ENCODE results near the gene ASIC3.
A peak's percentile ranks its signal among the peaks of the same experiment; 100 is the strongest.

The ASIC3 gene

GRCh38 chr7:151088856-151089699, 40.7 kb downstream of the ASIC3 start:
- DNase-seq = peak; percentile 68

DNA sequence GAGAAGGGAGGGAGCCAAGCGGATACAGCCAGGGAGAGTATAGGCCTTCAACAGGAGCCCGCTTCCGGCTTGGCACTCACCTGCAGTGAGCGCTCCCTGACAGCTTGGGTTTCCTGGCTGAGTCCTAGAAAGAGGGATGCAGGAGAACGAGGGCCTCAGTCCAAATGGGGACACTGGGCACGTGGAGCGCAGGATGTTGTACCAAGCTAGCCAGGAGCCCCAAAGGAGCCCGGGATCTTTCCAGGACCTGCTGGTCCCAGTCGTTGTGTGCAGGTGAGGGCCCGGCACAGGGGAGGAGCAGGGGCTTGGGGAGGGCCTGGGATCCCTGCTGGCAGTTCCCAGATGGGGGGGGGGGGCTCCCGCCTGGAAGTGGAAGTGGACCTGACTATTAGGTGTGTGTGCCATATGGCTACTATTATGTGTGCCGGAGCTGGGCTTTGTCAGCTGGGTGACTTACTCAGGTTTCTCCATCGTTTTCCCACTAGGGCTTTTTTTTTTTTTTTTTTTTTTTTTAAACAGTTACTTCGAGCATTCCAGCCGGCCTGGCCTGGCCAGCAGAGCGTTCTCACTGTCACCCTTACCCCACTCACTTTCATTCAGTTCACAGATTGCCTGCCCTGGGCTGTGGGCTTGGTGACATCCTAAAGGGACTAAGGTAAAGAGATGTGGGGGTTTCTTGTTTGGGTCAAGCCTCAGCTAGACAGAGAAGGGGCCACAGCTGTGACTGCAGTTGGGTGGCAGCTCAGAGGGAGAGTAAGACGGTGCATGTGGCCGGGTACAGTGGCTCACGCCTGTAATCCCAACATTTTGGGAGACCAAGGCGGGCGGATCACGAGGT, 41.8 kb downstream of the ASIC3 start:
- DNase-seq = no peak

- no peak for DNase-seq
Measured at GRCh38 chr7:151091003-151091402, 42.7 kb downstream of the ASIC3 start.

DNA sequence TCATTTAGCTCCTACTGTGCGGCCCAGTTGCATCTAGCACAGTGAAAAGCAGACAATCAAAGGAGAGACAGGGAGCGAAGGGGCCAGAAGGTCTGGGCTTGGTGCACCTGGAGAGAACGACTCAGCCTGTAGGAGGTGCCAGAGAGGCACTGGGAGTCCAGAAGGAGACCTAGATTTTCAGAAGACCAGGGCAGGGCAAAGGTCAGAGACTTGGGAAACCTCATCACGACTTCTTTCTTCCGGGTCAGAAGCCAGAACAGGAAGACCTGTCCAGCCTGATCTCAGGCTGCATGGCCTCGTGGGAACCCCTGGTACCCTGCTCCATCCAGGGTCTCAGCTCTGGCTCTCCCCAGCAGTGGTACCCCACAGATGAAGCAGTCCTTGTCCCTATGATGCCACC, 43.1 kb downstream of the ASIC3 start:
- DNase-seq = peak; percentile 80

DNA sequence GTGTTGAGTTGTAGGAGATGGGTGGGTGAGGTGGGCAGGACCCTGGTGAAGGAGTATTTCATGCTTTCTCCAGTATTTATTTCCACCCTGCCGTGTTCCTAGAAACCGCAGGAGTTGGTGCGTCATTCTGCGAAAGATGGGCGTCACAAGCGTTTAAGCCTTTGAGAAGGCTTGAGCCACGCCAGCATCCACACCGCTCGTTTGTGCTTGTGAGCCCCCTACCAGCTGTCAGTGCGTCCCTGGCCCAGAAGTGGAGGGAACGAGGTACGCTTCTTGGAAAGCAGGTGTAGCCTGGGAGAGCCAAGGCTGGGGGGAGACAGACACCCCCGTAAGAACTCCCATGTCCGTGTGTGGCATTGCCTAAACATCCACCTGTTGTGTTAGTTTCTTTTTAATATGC, 43.7 kb downstream of the ASIC3 start:
- no peak for DNase-seq

DNA sequence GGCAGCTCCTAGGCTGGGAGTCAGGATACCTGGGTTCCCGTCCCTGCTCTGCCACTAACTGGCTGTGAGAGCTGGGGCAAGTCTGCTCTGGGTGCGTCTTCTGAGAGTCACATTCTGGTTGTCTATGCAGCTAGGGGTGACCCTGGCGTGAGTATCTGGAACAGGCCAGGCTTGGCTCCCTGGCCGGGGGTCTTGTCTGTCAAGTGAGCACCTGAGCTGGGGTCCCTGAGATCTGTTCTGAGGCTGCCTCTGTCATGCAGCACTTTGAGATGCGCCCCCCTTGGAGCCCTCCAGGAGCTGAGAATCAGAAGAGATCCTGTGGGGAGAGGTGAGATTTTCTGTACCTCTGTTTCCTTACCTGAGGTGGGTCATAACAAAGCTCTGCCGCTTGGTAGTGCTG, 45.4 kb downstream of the ASIC3 start:
- DNase-seq = no peak

DNA sequence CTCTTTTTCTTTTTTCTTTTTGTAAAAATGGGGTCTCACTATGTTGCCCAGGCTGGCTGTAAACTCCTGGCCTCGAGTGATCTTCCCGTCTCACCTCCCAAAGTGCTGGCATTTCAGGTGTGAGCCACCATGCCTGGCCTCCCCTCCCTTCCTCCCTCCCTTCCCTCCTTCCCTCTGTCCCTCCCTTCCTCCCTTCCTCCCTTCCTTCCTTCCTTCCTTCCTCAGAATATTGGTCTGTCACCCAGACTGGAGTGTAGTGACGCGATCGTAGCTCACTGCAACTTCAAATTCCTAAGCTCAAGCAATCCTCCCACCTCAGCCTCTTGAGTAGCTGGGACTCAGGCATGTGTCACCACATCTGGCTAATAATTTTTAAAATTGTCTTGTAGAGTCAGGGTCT, 46.3 kb downstream of the ASIC3 start:
- DNase-seq = no peak

DNA sequence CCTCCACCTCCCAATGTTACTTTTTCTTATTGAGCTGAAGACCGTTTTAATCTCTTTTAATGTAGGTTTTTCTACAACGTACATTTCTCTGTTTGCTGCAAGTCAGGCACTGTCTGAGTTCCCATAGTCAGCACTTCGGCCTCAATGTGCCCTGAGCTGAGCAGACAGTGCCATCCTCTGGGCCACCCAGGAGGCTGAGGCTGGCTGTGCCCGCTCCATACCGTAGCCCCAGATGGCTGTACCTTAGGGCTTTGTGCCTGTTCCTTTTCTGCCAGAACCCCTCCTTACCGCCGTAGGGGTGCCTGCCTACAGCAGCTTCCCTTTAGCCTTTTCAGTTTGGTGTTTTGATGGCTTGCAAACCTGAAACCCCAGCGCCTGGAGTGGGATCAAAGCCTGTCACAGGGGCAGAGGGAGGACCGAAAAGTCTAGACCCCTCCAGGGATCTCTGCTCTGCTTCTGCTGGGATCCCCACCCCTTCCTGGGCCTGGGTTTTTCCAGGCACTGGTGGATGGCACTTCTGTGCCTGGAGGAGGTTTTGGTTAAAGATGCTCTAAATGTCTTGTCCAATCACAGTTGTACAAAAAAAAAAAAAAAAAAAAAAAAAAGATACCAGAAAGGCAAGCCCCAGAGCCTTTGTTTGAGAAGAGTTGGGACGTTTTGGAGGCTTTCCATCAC, 46.9 kb downstream of the ASIC3 start:
- DNase-seq = no peak

- no peak for DNase-seq
Measured at GRCh38 chr7:151095828-151096475, 47.6 kb downstream of the ASIC3 start.

GRCh38 chr7:151099486-151100211, 51.3 kb downstream of the ASIC3 start:
- DNase-seq = no peak

GRCh38 chr7:151100921-151101320, 52.6 kb downstream of the ASIC3 start:
- no peak for DNase-seq

GRCh38 chr7:151101621-151102396, 53.5 kb downstream of the ASIC3 start:
- DNase-seq = no peak

All from MV-4-11 (cell line).